Measurements from ENCODE around the gene SPEM3. TPM values are rescaled to one million over a fixed set of nuclear protein-coding genes. Genes with fewer than 3 reads are reported as not detected.

SPEM3 gene
- total and polyA plus RNA-seq, 10 of the 15 experiments (the other 5 are each of a cell fraction or from before 2014, with no cell fraction given): not detected

DNA sequence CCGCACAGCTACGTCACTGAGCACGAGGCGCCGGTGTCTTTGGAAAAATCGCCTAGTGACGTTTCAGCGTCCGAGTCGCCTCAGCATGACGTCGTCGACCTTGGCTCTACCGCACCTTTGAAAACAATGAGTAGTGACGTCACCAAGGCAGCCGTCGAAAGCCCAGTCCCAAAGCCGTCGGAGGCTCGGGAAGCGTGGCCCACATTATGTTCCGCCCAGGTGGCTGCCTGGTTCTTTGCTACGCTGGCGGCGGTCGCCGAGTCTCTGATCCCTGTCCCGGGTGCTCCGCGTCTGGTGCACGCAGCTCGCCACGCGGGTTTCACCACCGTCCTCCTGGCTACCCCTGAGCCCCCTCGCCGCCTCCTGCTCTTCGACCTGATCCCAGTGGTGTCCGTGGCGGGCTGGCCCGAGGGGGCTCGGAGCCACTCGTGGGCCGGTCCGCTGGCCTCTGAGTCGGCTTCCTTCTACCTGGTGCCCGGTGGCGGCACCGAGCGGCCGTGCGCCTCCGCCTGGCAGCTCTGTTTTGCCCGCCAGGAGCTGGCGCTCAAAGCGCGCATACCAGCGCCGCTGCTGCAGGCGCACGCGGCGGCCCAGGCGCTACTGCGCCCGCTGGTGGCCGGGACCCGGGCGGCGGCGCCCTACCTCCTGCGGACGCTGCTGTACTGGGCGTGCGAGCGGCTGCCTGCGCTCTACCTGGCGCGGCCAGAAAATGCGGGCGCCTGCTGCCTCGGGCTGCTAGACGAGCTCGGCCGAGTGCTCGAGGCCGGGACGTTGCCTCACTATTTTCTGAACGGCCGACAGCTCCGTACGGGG is 8.1 kb downstream of the SPEM3 start:
- Histone ChIP-seq H4K20me1 (ENCODE audit: control insufficient read depth, insufficient read depth) (no peaks in the 10 kb centered on the region), H3K79me2 (ENCODE audit: control insufficient read depth, insufficient read depth, low read length) (peaks cover 6% of the 10 kb centered on the region), H3K36me3 (ENCODE audit: control insufficient read depth in 2 of 2, insufficient read depth in 2 of 2, low read length in 1 of 2) (no peaks in the 10 kb centered on the region), H3K4me2 (ENCODE audit: control insufficient read depth, insufficient read depth) (peak overlapping the region; percentile 85), H2AFZ (ENCODE audit: control insufficient read depth, low read depth, low read length) (peak overlapping the region; percentile 10), H3K4me1 (ENCODE audit: control insufficient read depth, insufficient read depth, low read length) (peaks cover 29% of the 10 kb centered on the region), H3K27me3 (replicated peaks in 1 of 2; ENCODE audit: control insufficient read depth in 2 of 2, insufficient read depth in 2 of 2, low read length in 1 of 2) (peaks cover 0 to 4% of the 10 kb centered on the region in 2 experiments; a peak in 2 of 4 replicates), H3K9me3 (replicated peaks; ENCODE audit: control insufficient read depth, insufficient read depth, low read length) (no peaks in the 10 kb centered on the region), H3K27ac (ENCODE audit: control insufficient read depth, insufficient read depth) (no peak overlapping the region), H3K4me3 (peak overlapping the region; percentile 78), H3K9ac (ENCODE audit: control insufficient read depth, insufficient read depth, low read length) (peak overlapping the region; percentile 64)
- WGBS (ENCODE audit: insufficient coverage, insufficient replicate concordance, low lambda C conversion rate, missing lambda C conversion rate): 29% methylated on average over 86 of the region's 92 CpGs
- ChIA-PET SMC1A (ENCODE audit: uncharacterized antibody, unreplicated experiment) (interaction anchor here (0.6 to 3.4 kb wide), 10 partner anchors 39 to 298 kb away, joined by 3 to 35 read pairs (median 5); partner anchors contain the start of genes NEURL4, TNFSF13, TP53 and WRAP53), RAD21 (ENCODE audit: unreplicated experiment) (interaction anchor here (0.6 to 3.0 kb wide), 16 partner anchors 33 to 251 kb away, joined by 3 to 21 read pairs (median 5); partner anchors contain the start of genes CD68, FXR2, MPDU1 and POLR2A), POLR2A (interaction anchor here (0.6 to 8.2 kb wide), 13 partner anchors 9 to 250 kb away, joined by 3 to 63 read pairs (median 8); partner anchors contain the start of genes CHRNB1, POLR2A, TMEM256 and TP53), CTCF (interaction anchor here (0.6 to 3.4 kb wide), 26 partner anchors 9 to 973 kb away, joined by 3 to 58 read pairs (median 4); partner anchors contain the start of genes ACAP1, CD68, CHRNB1 and FXR2)
- FAIRE-seq: no peak
- no TSS peak for BruUV-seq (replicated peaks)
- ATAC-seq: peak; percentile 79
- intact Hi-C loops (cut with micrococcal nuclease; ENCODE audit: unreplicated experiment): loop anchor here (5.0 to 10.0 kb wide), 4 partner anchors 34 to 392 kb away; partner anchors contain the start of genes KCTD11, SENP3, SLC16A11 and TMEM256
- DNase-seq (ENCODE audit: low read depth, low spot score): no peak
- in situ Hi-C loops (cut with MboI): no loop called here
- TF ChIP-seq STAT1 (conservative IDR thresholded peaks at IDR 0.05) (no peak), HDAC2 (IDR thresholded peaks at IDR 0.05) (no peak), ZNF217 (IDR thresholded peaks at IDR 0.05) (peak; percentile 83), ESRRA (IDR thresholded peaks at IDR 0.05; ENCODE audit: low read length) (no peak), POU2F2 (IDR thresholded peaks at IDR 0.05; ENCODE audit: borderline replicate concordance, low read depth, low read length) (peak; percentile 14; the same call in 1 of the 3 replicates), DPF2 (IDR thresholded peaks at IDR 0.05) (peak; percentile 80), CHD2 (IDR thresholded peaks at IDR 0.05; ENCODE audit: borderline replicate concordance, low read depth, low read length) (peak; percentile 32; the same call in 1 of the 2 replicates), LARP7 (IDR thresholded peaks at IDR 0.05) (peak; percentile 87), POLR2AphosphoS2 (IDR thresholded peaks at IDR 0.05; ENCODE audit: low read depth, low read length) (no peak), CREB1 (IDR thresholded peaks at IDR 0.05; ENCODE audit: low read depth) (peak; percentile 91), IKZF1 (conservative IDR thresholded peaks at IDR 0.05) (peak; percentile 75), MYC (IDR thresholded peaks at IDR 0.05; ENCODE audit: insufficient read depth, insufficient read length, insufficient replicate concordance, low read length, severe bottlenecking) (peak; percentile 85), GATAD2B (conservative IDR thresholded peaks at IDR 0.05; ENCODE audit: low read depth) (peak; percentile 98), BHLHE40 (IDR thresholded peaks at IDR 0.05; ENCODE audit: borderline replicate concordance in 1 of 2, low read depth in 2 of 2, low read length in 1 of 2) (peak; percentile 71 to 89; a peak in 3 of 4 replicates), RAD21 (IDR thresholded peaks at IDR 0.05; ENCODE audit: insufficient read depth, low read depth, low read length) (peak; percentile 59), CREM (IDR thresholded peaks at IDR 0.05; ENCODE audit: low read depth) (peak; percentile 82)
- TF ChIP-seq, protein P1, sequence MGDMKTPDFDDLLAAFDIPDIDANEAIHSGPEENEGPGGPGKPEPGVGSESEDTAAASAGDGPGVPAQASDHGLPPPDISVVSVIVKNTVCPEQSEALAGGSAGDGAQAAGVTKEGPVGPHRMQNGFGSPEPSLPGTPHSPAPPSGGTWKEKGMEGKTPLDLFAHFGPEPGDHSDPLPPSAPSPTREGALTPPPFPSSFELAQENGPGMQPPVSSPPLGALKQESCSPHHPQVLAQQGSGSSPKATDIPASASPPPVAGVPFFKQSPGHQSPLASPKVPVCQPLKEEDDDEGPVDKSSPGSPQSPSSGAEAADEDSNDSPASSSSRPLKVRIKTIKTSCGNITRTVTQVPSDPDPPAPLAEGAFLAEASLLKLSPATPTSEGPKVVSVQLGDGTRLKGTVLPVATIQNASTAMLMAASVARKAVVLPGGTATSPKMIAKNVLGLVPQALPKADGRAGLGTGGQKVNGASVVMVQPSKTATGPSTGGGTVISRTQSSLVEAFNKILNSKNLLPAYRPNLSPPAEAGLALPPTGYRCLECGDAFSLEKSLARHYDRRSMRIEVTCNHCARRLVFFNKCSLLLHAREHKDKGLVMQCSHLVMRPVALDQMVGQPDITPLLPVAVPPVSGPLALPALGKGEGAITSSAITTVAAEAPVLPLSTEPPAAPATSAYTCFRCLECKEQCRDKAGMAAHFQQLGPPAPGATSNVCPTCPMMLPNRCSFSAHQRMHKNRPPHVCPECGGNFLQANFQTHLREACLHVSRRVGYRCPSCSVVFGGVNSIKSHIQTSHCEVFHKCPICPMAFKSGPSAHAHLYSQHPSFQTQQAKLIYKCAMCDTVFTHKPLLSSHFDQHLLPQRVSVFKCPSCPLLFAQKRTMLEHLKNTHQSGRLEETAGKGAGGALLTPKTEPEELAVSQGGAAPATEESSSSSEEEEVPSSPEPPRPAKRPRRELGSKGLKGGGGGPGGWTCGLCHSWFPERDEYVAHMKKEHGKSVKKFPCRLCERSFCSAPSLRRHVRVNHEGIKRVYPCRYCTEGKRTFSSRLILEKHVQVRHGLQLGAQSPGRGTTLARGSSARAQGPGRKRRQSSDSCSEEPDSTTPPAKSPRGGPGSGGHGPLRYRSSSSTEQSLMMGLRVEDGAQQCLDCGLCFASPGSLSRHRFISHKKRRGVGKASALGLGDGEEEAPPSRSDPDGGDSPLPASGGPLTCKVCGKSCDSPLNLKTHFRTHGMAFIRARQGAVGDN (IDR thresholded peaks at IDR 0.05): peak; percentile 72; the same call in 1 of the 2 replicates

Measured in GM12878 (cell line).